GM12801 (cell line): Measurements from ENCODE around the gene LYST.

Experiments used
- CTCF ChIP-seq: IDR thresholded peaks from one replicate; pipeline ENCODE4 v1.5.1; 2011; ENCODE audit warnings: control low read depth; ENCODE audit not compliant: insufficient read length; ENCODE audit errors: extremely low read depth

The LYST gene

GRCh38 chr1:235649368-235650163 is 217.1 kb downstream of the LYST start, which contains the start of gene GNG4:
GNG4 (minus strand) TSS chr1:235649784; CDS start chr1:235583838, 65,946 bp downstream.
- no peak for TF ChIP-seq CTCF

GRCh38 chr1:235648954-235649367 is 217.7 kb downstream of the LYST start:
- TF ChIP-seq CTCF, result no peak

- no peak for TF ChIP-seq CTCF
Observed at GRCh38 chr1:235648407-235648907, 218.2 kb downstream of the LYST start.

- no peak for TF ChIP-seq CTCF
Observed at GRCh38 chr1:235646463-235646862, 220.2 kb downstream of the LYST start.

- TF ChIP-seq CTCF, result no peak
Observed at GRCh38 chr1:235644693-235645305, 221.9 kb downstream of the LYST start.

- TF ChIP-seq CTCF, result no peak
Observed at GRCh38 chr1:235643837-235644692, 222.6 kb downstream of the LYST start.

- TF ChIP-seq CTCF, result no peak
Observed at GRCh38 chr1:235642943-235643371, 223.7 kb downstream of the LYST start.
